GM10266 (cell line): ENCODE measurements around the gene TFPT.

ENCODE experiments used
- DNase-seq: peaks from one replicate; pipeline ENCODE4 v3.0.0; 2012; ENCODE audit errors: extremely low spot score
- TF ChIP-seq, protein P1 (sequence below): IDR thresholded peaks from 2 replicates; pipeline ENCODE4 v1.5.1; 2012; ENCODE audit warnings: mild to moderate bottlenecking, low read depth; ENCODE audit not compliant: control insufficient read depth, insufficient read depth; ENCODE audit errors: missing control alignments

The TFPT gene

DNA sequence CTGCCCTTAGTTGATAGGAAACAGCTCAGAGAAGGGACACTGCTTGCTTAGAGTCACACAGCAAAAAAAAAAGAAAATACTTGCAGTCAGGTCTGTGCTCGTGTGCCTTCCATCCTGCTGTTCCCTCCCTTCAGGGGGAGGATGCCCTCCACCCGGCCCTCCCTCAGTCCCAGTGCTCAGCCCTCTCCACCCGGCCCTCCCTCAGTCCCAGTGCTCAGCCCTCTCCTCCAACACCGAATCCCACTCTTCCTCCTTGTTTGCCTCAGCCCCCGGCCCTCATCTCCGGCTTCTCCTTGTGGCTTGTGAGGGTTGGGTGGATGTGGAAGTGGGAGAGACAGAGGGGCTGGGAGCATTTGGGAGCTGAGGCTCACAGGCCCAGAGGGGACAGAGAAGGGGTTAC is 5.8 kb downstream of the TFPT start:
- TF ChIP-seq, protein P1, sequence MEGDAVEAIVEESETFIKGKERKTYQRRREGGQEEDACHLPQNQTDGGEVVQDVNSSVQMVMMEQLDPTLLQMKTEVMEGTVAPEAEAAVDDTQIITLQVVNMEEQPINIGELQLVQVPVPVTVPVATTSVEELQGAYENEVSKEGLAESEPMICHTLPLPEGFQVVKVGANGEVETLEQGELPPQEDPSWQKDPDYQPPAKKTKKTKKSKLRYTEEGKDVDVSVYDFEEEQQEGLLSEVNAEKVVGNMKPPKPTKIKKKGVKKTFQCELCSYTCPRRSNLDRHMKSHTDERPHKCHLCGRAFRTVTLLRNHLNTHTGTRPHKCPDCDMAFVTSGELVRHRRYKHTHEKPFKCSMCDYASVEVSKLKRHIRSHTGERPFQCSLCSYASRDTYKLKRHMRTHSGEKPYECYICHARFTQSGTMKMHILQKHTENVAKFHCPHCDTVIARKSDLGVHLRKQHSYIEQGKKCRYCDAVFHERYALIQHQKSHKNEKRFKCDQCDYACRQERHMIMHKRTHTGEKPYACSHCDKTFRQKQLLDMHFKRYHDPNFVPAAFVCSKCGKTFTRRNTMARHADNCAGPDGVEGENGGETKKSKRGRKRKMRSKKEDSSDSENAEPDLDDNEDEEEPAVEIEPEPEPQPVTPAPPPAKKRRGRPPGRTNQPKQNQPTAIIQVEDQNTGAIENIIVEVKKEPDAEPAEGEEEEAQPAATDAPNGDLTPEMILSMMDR = no peak
- no peak for DNase-seq

DNA sequence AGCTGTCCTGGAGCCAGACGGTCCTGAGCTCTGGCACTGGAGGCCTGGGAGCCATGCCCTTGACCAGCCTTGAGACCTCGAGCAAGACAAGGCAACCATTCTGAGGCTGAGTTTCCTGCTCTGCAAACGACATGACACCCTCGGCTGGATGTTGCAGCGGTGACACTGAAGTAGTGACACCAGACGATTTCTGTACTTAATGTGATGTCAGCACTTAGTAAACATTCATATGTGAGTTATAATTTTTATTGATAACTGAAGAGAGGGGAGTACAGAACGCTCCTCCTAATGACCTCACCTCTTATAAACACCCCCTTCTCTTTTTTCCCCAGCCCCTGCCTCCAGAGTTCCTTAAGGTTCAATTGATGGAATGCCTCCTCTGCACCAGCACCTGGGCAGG is 7.0 kb downstream of the TFPT start:
- DNase-seq = no peak
- TF ChIP-seq, protein P1 = no peak

DNA sequence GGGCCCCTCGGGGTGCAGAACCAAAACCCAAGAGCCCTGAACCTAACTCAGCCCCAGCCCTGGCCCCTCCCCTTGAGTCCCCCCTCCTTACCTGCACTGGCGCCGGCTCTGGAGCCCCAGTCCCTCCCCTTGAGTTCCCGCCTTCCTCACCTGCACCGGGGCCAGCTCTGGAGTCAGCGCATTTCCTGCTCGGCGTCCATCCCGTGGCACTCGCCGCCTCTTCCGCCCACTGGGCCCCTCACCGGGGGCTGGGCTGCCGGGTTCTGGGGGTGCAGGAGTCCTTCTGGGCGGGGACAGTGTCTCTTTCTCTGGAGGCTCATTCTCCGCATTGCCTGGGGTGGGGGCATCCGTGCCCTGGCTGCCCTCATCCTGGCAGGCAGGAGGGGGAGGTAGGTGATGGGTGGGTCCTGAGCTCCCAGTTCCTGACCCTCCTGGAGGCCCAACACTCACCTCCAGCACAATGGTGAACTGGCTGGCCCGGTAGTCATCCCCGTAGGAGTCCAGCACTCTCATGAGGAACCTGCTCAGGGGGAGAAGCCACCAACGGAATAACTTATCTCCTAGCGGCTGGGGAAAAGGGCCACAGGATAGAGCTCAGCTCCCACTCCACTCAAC is 7.5 kb downstream of the TFPT start:
- TF ChIP-seq, protein P1 = no peak
- DNase-seq = no peak

DNA sequence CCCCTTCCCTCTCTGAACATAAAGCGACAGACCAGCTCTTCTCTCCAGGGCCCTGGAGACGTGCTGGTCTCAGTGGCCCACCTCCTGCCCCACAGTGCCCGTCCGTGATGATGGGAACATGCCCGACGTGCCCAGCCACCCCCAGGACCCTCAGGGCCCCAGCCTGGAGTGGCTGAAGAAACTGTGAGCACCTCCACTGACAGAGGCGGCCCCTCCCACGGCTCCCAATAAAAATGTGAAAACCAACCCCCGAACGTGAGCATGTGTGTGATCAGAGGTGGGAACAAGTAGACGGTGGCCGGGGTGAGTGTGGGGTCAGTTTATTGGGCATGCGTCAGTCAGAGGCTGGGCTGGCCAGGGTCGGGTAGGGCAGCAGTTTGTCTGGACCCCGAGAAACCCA is 8.7 kb downstream of the TFPT start:
- TF ChIP-seq, protein P1 = no peak

DNA sequence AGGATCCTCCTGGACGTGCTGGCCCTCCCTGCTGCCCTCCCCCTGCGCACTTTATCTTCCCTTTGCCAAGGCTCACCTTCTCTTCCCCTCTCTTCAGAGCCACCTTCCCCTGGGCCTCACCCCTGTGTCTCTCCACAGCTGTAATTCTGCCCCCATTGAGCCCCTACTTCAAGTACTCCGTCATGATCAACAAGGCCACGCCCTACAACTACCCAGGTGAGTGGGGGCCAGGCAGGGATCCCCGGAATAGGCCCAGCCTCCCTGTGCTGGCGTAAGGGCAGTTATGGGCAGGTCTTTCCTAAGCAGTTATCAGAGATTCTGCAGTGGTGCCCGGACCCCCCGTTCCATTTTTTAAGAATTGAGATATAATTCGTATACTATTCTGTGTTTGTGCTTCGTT is 9.7 kb downstream of the TFPT start:
- no peak for DNase-seq
- TF ChIP-seq, protein P1 = no peak

More for the DNA sequence above, 8.7 kb downstream of the TFPT start:
- DNase-seq = no peak

DNA sequence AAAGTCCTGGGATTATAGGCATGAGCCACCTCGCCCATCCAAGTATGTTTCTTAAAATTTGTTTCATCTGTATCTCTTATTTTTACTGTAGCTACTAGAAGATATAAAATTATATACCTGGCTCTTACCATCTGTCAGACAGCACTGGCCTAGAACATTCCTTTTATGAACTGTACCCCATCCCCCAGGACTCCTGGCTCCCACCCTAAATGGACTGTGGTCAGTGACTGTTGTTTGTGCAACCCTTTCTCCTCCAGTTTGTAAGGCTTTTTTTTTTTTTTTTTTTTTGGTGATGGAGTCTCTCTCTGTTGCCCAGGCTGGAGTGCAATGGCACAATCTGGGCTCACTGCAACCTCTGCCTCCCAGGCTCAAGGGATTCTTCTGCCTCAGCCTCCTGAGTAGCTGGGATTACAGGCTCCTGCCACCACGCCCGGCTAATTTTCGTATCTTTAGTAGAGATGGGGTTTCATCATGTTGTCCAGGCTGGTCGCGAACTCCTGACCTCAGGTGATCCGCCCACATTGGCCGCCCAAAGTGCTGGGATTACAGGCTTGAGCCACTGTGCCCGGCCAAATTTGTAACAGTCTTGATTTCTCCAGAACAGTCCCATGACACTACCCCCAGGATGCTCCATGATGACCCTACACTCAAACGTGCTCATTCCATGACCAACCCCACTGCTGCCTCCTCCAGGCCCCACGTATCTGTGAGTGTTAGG is 10.3 kb downstream of the TFPT start:
- TF ChIP-seq, protein P1 = no peak
- DNase-seq = no peak
